Upper lobe of right lung (tissue), 1 donor: ENCODE data around the gene MX1. TPM values are rescaled to one million over a fixed set of nuclear protein-coding genes. Genes with fewer than 3 reads are reported as not detected.

Experiments
- ATAC-seq: fragments of 200-7000 bp; cut with Tn5 transposase; one replicate; pipeline ENCODE4 v1.9.1; 2020; ENCODE audit warnings: mild to moderate bottlenecking, moderate library complexity
- DNase-seq: peaks from one replicate; pipeline ENCODE4 v3.0.0-alpha.2; 2020
- H3K27ac ChIP-seq: fragments of 200-600 bp; one replicate; pipeline ENCODE4 v1.8.0; 2022
- H3K27me3 ChIP-seq: fragments of 200-600 bp; one replicate; pipeline ENCODE4 v1.8.0; 2022; ENCODE audit warnings: mild to moderate bottlenecking
- H3K36me3 ChIP-seq: fragments of 200-600 bp; one replicate; pipeline ENCODE4 v1.8.0; 2022
- H3K4me1 ChIP-seq: fragments of 200-600 bp; one replicate; pipeline ENCODE4 v1.8.0; 2022
- H3K4me3 ChIP-seq: fragments of 200-600 bp; one replicate; pipeline ENCODE4 v1.8.0; 2022; ENCODE audit warnings: mild to moderate bottlenecking
- H3K9me3 ChIP-seq: fragments of 200-600 bp; one replicate; pipeline ENCODE4 v1.8.0; 2022
- CTCF ChIP-seq: fragments of 200-600 bp; IDR thresholded peaks from one replicate; pipeline ENCODE4 v1.8.0; 2022; ENCODE audit warnings: antibody characterized with exemption
- intact Hi-C: fragments of 100-400 bp; cut with DNase I; formaldehyde crosslinking; loops from one replicate; pipeline ENCODE4 v1.11.0; 2022
- total RNA-seq: library from RNA; stranded (reverse); fragmentation: NEBNext Ultra II Directional; extraction: Animal tissue kit (Norgen Biotek cat#: 25700); gene quantifications from one replicate; pipeline ENCODE4 v1.2.1, GENCODE V29; 2021
- donor health status: DM: no; HTN: yes; CAD: no; lungs with severe emphysema.

Gene MX1
- total RNA-seq, 1 donor from 2014 or later: 142 TPM

- ATAC-seq: no peak
- Histone ChIP-seq H3K4me3 (no peak overlapping the region), H3K27ac (no peak overlapping the region), H3K4me1 (peaks cover 3% of the 10 kb centered on the region), H3K27me3 (peaks cover 8% of the 10 kb centered on the region), H3K36me3 (no peaks in the 10 kb centered on the region), H3K9me3 (no peaks in the 10 kb centered on the region)
- no peak for DNase-seq
- TF ChIP-seq CTCF: no peak
- intact Hi-C loops: no loop called here
Observed at GRCh38 chr21:41494242-41494641, 68.2 kb downstream of the MX1 start.

GRCh38 chr21:41497008-41497407, 71.0 kb downstream of the MX1 start:
- DNase-seq: no peak
- intact Hi-C loops: no loop called here
- H3K36me3 ChIP-seq: no peaks in the 10 kb centered on the region
- H3K27me3 ChIP-seq: peaks cover 8% of the 10 kb centered on the region
- no peaks in the 10 kb centered on the region for H3K9me3 ChIP-seq
- H3K4me1 ChIP-seq: peaks cover 3% of the 10 kb centered on the region
- no peak overlapping the region for H3K4me3 ChIP-seq
- no peak for TF ChIP-seq CTCF
- H3K27ac ChIP-seq: peak overlapping the region; percentile 11
- ATAC-seq: peak; percentile 31

GRCh38 chr21:41497788-41498187, 71.7 kb downstream of the MX1 start:
- Histone ChIP-seq H3K36me3 (no peaks in the 10 kb centered on the region), H3K4me1 (peaks cover 3% of the 10 kb centered on the region), H3K4me3 (no peak overlapping the region), H3K27me3 (peaks cover 5% of the 10 kb centered on the region), H3K27ac (no peak overlapping the region), H3K9me3 (no peaks in the 10 kb centered on the region)
- TF ChIP-seq CTCF: no peak
- intact Hi-C loops: no loop called here
- no peak for DNase-seq
- no peak for ATAC-seq

GRCh38 chr21:41499920-41500319, 73.9 kb downstream of the MX1 start:
- no peaks in the 10 kb centered on the region for H3K9me3 ChIP-seq
- peaks cover 3% of the 10 kb centered on the region for H3K4me1 ChIP-seq
- no peak overlapping the region for H3K27ac ChIP-seq
- no peaks in the 10 kb centered on the region for H3K36me3 ChIP-seq
- intact Hi-C loops: no loop called here
- DNase-seq: no peak
- H3K27me3 ChIP-seq: peaks cover 4% of the 10 kb centered on the region
- no peak for ATAC-seq
- H3K4me3 ChIP-seq: no peak overlapping the region
- TF ChIP-seq CTCF: no peak

GRCh38 chr21:41500363-41500762, 74.3 kb downstream of the MX1 start:
- Histone ChIP-seq H3K27ac (no peak overlapping the region), H3K4me1 (peaks cover 3% of the 10 kb centered on the region), H3K4me3 (no peak overlapping the region), H3K9me3 (no peaks in the 10 kb centered on the region), H3K27me3 (peaks cover 9% of the 10 kb centered on the region), H3K36me3 (no peaks in the 10 kb centered on the region)
- no peak for DNase-seq
- no peak for ATAC-seq
- no peak for TF ChIP-seq CTCF
- intact Hi-C loops: no loop called here

GRCh38 chr21:41500931-41501381, 74.9 kb downstream of the MX1 start:
- ATAC-seq: no peak
- Histone ChIP-seq H3K9me3 (no peaks in the 10 kb centered on the region), H3K36me3 (no peaks in the 10 kb centered on the region), H3K27ac (no peak overlapping the region), H3K4me1 (peaks cover 3% of the 10 kb centered on the region), H3K27me3 (peaks cover 15% of the 10 kb centered on the region), H3K4me3 (no peak overlapping the region)
- no peak for DNase-seq
- intact Hi-C loops: no loop called here
- no peak for TF ChIP-seq CTCF
